ENCODE measurements around the gene ERGIC3.

Gene ERGIC3

DNA sequence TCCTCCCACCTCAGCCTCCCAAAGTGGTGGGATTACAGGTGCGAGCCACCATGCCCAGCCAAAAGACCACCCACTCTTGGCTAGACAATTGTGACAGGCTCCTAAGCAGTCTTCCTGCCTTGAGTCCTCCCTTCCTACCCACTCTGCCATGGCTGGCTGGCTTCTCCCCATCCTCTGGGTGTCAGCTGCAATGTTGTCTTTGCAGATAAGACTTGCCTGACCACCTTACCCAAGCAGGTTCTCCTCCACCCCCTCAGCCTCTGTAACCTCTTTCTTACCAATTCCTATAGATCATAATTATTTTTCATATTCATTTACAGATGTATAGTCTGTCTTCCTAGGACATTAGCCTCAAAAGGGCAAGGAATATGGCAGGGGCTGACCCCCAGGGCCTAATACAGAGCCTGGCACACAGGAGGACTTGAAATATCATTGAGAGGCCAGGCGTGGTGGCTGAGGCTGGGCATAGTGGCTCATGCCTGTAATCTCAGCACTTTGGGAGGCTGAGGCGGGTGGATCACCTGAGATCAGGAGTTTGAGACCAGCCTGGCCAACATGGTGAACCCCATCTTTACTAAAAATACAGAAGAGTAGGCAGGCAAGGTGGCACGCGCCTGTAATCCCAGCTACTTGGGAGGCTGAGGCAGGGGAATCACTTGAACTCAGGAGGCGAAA lies 45.0 kb downstream of the ERGIC3 start:
- no peak for DNase-seq
- TF ChIP-seq, protein P1, sequence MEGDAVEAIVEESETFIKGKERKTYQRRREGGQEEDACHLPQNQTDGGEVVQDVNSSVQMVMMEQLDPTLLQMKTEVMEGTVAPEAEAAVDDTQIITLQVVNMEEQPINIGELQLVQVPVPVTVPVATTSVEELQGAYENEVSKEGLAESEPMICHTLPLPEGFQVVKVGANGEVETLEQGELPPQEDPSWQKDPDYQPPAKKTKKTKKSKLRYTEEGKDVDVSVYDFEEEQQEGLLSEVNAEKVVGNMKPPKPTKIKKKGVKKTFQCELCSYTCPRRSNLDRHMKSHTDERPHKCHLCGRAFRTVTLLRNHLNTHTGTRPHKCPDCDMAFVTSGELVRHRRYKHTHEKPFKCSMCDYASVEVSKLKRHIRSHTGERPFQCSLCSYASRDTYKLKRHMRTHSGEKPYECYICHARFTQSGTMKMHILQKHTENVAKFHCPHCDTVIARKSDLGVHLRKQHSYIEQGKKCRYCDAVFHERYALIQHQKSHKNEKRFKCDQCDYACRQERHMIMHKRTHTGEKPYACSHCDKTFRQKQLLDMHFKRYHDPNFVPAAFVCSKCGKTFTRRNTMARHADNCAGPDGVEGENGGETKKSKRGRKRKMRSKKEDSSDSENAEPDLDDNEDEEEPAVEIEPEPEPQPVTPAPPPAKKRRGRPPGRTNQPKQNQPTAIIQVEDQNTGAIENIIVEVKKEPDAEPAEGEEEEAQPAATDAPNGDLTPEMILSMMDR (IDR thresholded peaks at IDR 0.05) = no peak
- Mint-ChIP-seq H3K4me3 (no peak overlapping the region), H3K27ac (no peak overlapping the region), H3K36me3 (ENCODE audit: low read depth) (peaks cover 20% of the 10 kb centered on the region), H3K9me3 (no peaks in the 10 kb centered on the region), H3K4me1 (no peaks in the 10 kb centered on the region), H3K27me3 (ENCODE audit: low read depth, poor library complexity) (peaks cover 4% of the 10 kb centered on the region)

DNA sequence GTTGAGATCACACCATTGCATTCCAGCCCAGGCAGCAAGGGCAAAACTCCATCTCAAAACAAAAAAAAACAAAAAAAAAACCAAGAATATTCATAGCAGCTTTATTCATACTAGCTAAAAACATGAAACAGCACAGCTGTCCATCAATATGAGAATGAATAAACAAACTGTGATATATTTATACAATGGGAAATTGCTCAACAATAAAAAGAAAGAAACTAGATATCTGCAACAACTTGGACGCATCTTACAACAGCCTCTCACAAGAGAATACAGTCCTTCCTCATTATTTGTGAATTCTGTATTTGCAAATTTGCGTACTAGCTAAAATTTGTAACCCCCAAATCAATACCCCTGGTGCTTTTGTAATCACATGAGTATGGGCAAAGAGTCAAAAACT lies 45.6 kb downstream of the ERGIC3 start:
- H3K4me1 Mint-ChIP-seq = no peaks in the 10 kb centered on the region
- TF ChIP-seq, protein P1 (IDR thresholded peaks at IDR 0.05) = no peak

DNA sequence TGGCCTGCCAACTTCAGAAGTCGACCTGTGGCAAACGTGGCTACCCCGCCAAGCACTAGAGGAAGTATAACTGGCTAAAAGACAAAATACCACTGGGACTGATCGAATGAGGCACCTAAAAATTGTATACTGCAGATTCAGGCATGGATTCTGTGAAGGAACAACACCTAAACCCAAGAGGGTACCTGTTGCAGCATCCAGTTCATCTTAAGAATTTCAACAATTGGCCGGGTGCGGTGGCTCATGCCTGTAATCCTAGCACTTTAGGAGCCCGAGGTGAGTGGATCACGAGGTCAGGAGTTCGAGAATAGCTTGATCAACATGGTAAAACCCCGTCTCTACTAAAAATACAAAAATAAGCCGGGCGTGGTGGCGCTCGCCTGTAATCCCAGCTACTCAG lies 46.5 kb downstream of the ERGIC3 start:
- Mint-ChIP-seq H3K4me1 (no peaks in the 10 kb centered on the region), H3K27ac (no peak overlapping the region), H3K27me3 (ENCODE audit: low read depth, poor library complexity) (peaks cover 4% of the 10 kb centered on the region), H3K36me3 (ENCODE audit: low read depth) (peaks cover 13% of the 10 kb centered on the region), H3K4me3 (no peak overlapping the region), H3K9me3 (no peaks in the 10 kb centered on the region)
- no peak for DNase-seq
- TF ChIP-seq, protein P1 (IDR thresholded peaks at IDR 0.05) = no peak

More for the DNA sequence above, 45.6 kb downstream of the ERGIC3 start:
- Mint-ChIP-seq H3K27ac (no peak overlapping the region), H3K9me3 (no peaks in the 10 kb centered on the region), H3K27me3 (ENCODE audit: low read depth, poor library complexity) (peaks cover 4% of the 10 kb centered on the region), H3K36me3 (ENCODE audit: low read depth) (peaks cover 14% of the 10 kb centered on the region), H3K4me3 (no peak overlapping the region)
- DNase-seq = no peak

DNA sequence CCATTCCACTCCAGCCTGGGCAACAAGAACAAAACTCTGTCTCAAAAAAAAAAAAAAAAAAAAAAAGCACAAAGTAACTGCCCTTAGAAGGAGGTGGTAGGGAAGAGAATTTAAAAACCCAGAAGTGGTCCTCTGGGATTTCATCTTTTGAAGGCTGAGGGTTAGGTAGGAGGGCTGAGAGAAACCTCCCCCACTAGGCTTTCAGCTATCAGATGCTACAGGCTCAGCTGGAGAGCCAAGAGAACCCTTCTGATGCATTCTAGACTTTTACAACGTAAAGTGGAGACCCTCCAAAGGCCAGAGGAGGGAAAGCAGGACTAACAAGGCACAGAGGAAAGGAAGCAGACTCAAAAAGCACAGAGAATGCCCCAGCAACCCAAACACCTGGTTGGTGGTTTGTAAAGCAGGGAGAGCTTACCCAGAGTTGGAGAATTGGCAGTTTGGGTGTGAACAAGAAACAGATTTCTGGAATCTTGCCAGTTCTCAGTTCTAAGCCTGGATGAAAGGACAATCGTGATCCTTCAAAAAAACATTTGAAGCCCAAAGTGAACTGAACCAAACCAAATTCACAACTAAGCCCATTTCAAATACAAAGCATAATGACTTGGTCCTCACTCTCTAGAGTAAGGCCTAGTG lies 50.6 kb downstream of the ERGIC3 start:
- Mint-ChIP-seq H3K4me1 (peaks cover 5% of the 10 kb centered on the region), H3K9me3 (no peaks in the 10 kb centered on the region), H3K27me3 (ENCODE audit: low read depth, poor library complexity) (peaks cover 23% of the 10 kb centered on the region), H3K36me3 (ENCODE audit: low read depth) (no peaks in the 10 kb centered on the region), H3K4me3 (no peak overlapping the region), H3K27ac (no peak overlapping the region)
- TF ChIP-seq, protein P1 (IDR thresholded peaks at IDR 0.05) = no peak
- DNase-seq = no peak

DNA sequence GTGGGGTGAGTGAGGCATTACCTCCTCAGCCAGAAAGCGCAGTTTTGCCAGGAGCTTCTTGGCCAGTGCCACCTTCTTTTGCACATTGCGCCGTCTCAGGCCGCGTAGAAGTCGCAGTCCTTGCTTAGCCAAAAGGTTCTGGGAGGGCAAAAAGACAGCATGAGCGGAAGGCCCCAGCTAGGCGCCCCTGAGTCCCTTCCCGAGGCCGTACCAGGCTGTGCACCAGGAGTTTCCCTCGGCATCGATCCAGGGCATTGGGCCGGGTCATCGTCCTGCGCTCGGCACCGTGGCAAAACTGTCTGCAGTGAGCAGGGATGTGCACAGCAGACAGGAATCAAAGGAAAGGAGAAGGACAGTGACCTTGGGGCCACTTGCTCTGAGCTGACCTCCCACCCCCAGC lies 53.6 kb downstream of the ERGIC3 start:
- Mint-ChIP-seq H3K27me3 (ENCODE audit: low read depth, poor library complexity) (peaks cover 53% of the 10 kb centered on the region), H3K27ac (no peak overlapping the region), H3K36me3 (ENCODE audit: low read depth) (no peaks in the 10 kb centered on the region)

More for the DNA sequence above, 53.6 kb downstream of the ERGIC3 start:
- H3K4me1 Mint-ChIP-seq = peaks cover 8% of the 10 kb centered on the region
- no peak overlapping the region for H3K4me3 Mint-ChIP-seq
- H3K9me3 Mint-ChIP-seq = no peaks in the 10 kb centered on the region
- TF ChIP-seq, protein P1 (IDR thresholded peaks at IDR 0.05) = no peak
- DNase-seq = no peak
